ENCODE data around the gene INSM1. TPM values are rescaled to one million over a fixed set of nuclear protein-coding genes. Genes with fewer than 3 reads are reported as not detected.
A peak's percentile ranks its signal among the peaks of the same experiment; 100 is the strongest.

INSM1 gene
- total RNA-seq, 1 experiment from 2014 or later, result 3.3 TPM

- TF ChIP-seq MYBL2 (CRISPR knock-in tag; IDR thresholded peaks at IDR 0.05) (no peak), NFE2L1 (CRISPR knock-in tag; IDR thresholded peaks at IDR 0.05) (no peak), FOXP4 (CRISPR knock-in tag; IDR thresholded peaks at IDR 0.05) (peak; percentile 79), CREM (CRISPR knock-in tag; IDR thresholded peaks at IDR 0.05) (0 out of 2 replicates have a peak, but pooled peaks have one; percentile 59), MAX (CRISPR knock-in tag; IDR thresholded peaks at IDR 0.05) (peak; percentile 72; the same call in 1 of the 2 replicates), SP1 (CRISPR knock-in tag; conservative IDR thresholded peaks at IDR 0.05) (0 out of 2 replicates have a peak, but pooled peaks have one; percentile 43)
- TF ChIP-seq, protein P1, sequence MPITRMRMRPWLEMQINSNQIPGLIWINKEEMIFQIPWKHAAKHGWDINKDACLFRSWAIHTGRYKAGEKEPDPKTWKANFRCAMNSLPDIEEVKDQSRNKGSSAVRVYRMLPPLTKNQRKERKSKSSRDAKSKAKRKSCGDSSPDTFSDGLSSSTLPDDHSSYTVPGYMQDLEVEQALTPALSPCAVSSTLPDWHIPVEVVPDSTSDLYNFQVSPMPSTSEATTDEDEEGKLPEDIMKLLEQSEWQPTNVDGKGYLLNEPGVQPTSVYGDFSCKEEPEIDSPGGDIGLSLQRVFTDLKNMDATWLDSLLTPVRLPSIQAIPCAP (CRISPR knock-in tag; IDR thresholded peaks at IDR 0.05), result peak; percentile 64; the same call in 1 of the 2 replicates
- TF ChIP-seq, protein P2, sequence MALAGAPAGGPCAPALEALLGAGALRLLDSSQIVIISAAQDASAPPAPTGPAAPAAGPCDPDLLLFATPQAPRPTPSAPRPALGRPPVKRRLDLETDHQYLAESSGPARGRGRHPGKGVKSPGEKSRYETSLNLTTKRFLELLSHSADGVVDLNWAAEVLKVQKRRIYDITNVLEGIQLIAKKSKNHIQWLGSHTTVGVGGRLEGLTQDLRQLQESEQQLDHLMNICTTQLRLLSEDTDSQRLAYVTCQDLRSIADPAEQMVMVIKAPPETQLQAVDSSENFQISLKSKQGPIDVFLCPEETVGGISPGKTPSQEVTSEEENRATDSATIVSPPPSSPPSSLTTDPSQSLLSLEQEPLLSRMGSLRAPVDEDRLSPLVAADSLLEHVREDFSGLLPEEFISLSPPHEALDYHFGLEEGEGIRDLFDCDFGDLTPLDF (CRISPR knock-in tag; IDR thresholded peaks at IDR 0.05), result 0 out of 2 replicates have a peak, but pooled peaks have one; percentile 54
Measured at GRCh38 chr20:20363799-20364592, 3.9 kb upstream of the INSM1 start (continued).

GRCh38 chr20:20364593-20365479, 3.1 kb upstream of the INSM1 start:
- ChIA-PET POLR2A (no interaction called here), CTCF (no interaction called here)
- Mint-ChIP-seq H3K36me3 (no peaks in the 10 kb centered on the region), H3K27ac (no peak overlapping the region), H3K4me3 (peak overlapping the region; percentile 68), H3K9me3 (no peaks in the 10 kb centered on the region), H3K27me3 (ENCODE audit: low read depth) (peaks cover 83% of the 10 kb centered on the region), H3K4me1 (peaks cover 33% of the 10 kb centered on the region)
- ATAC-seq (no peak), DNase-seq (ENCODE audit: low spot score) (peak; percentile 34)
- TF ChIP-seq, protein P3, sequence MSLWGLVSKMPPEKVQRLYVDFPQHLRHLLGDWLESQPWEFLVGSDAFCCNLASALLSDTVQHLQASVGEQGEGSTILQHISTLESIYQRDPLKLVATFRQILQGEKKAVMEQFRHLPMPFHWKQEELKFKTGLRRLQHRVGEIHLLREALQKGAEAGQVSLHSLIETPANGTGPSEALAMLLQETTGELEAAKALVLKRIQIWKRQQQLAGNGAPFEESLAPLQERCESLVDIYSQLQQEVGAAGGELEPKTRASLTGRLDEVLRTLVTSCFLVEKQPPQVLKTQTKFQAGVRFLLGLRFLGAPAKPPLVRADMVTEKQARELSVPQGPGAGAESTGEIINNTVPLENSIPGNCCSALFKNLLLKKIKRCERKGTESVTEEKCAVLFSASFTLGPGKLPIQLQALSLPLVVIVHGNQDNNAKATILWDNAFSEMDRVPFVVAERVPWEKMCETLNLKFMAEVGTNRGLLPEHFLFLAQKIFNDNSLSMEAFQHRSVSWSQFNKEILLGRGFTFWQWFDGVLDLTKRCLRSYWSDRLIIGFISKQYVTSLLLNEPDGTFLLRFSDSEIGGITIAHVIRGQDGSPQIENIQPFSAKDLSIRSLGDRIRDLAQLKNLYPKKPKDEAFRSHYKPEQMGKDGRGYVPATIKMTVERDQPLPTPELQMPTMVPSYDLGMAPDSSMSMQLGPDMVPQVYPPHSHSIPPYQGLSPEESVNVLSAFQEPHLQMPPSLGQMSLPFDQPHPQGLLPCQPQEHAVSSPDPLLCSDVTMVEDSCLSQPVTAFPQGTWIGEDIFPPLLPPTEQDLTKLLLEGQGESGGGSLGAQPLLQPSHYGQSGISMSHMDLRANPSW (CRISPR knock-in tag; conservative IDR thresholded peaks at IDR 0.05; ENCODE audit: low read depth), result no peak
- no peak for TF ChIP-seq MXD4 (CRISPR knock-in tag; IDR thresholded peaks at IDR 0.05; ENCODE audit: borderline replicate concordance)
- TF ChIP-seq SMAD3 (CRISPR knock-in tag; IDR thresholded peaks at IDR 0.05; ENCODE audit: borderline replicate concordance), result no peak
- no peak for TF ChIP-seq ATF2 (CRISPR knock-in tag; IDR thresholded peaks at IDR 0.05; ENCODE audit: borderline replicate concordance, low read depth)
- no peak for TF ChIP-seq FOXK1 (CRISPR knock-in tag; IDR thresholded peaks at IDR 0.05)
- no peak for TF ChIP-seq ZNF317 (CRISPR knock-in tag; IDR thresholded peaks at IDR 0.05; ENCODE audit: borderline replicate concordance, low read depth)
- no peak for TF ChIP-seq ELF4 (CRISPR knock-in tag; IDR thresholded peaks at IDR 0.05; ENCODE audit: low read depth)
- TF ChIP-seq IRF2 (CRISPR knock-in tag; IDR thresholded peaks at IDR 0.05; ENCODE audit: borderline replicate concordance, low read depth), result no peak
- TF ChIP-seq, protein P4, sequence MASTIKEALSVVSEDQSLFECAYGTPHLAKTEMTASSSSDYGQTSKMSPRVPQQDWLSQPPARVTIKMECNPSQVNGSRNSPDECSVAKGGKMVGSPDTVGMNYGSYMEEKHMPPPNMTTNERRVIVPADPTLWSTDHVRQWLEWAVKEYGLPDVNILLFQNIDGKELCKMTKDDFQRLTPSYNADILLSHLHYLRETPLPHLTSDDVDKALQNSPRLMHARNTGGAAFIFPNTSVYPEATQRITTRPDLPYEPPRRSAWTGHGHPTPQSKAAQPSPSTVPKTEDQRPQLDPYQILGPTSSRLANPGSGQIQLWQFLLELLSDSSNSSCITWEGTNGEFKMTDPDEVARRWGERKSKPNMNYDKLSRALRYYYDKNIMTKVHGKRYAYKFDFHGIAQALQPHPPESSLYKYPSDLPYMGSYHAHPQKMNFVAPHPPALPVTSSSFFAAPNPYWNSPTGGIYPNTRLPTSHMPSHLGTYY (CRISPR knock-in tag; IDR thresholded peaks at IDR 0.05), result no peak
- TF ChIP-seq CREM (CRISPR knock-in tag; IDR thresholded peaks at IDR 0.05), result 0 out of 2 replicates have a peak, but pooled peaks have one; percentile 13
- TF ChIP-seq TP53 (CRISPR knock-in tag; IDR thresholded peaks at IDR 0.05), result no peak
- no peak for TF ChIP-seq ATF3 (CRISPR knock-in tag; conservative IDR thresholded peaks at IDR 0.05)
- TF ChIP-seq MYBL2 (CRISPR knock-in tag; IDR thresholded peaks at IDR 0.05), result no peak

Data from WTC11 (cell line).